Measurements from ENCODE around the gene CSRP1.

The CSRP1 gene

GRCh38 chr1:201543871-201544642, 37.1 kb upstream of the CSRP1 start:
- Histone ChIP-seq H3K9me3 (ENCODE audit: control insufficient read depth, low read length) (no peaks in the 10 kb centered on the region), H3K4me1 (ENCODE audit: control insufficient read depth, insufficient read depth, low read length) (peaks cover 8% of the 10 kb centered on the region), H3K27me3 (ENCODE audit: control insufficient read depth, insufficient read depth, low read length) (peaks cover 15% of the 10 kb centered on the region), H3K4me3 (ENCODE audit: low read length) (no peak overlapping the region), H3K9ac (ENCODE audit: low read length) (no peak overlapping the region), H3K36me3 (ENCODE audit: control insufficient read depth, insufficient read depth, low read length) (no peaks in the 10 kb centered on the region)

GRCh38 chr1:201542309-201543035, 35.5 kb upstream of the CSRP1 start:
- no peaks in the 10 kb centered on the region for H3K36me3 ChIP-seq (ENCODE audit: control insufficient read depth, insufficient read depth, low read length)
- no peak overlapping the region for H3K4me3 ChIP-seq (ENCODE audit: low read length)
- H3K9me3 ChIP-seq (ENCODE audit: control insufficient read depth, low read length) = no peaks in the 10 kb centered on the region
- peaks cover 17% of the 10 kb centered on the region for H3K4me1 ChIP-seq (ENCODE audit: control insufficient read depth, insufficient read depth, low read length)
- no peak overlapping the region for H3K9ac ChIP-seq (ENCODE audit: low read length)
- peaks cover 31% of the 10 kb centered on the region for H3K27me3 ChIP-seq (ENCODE audit: control insufficient read depth, insufficient read depth, low read length)

GRCh38 chr1:201540846-201541735, 34.2 kb upstream of the CSRP1 start:
- H3K9me3 ChIP-seq (ENCODE audit: control insufficient read depth, low read length) = no peaks in the 10 kb centered on the region
- no peak overlapping the region for H3K4me3 ChIP-seq (ENCODE audit: low read length)
- no peaks in the 10 kb centered on the region for H3K36me3 ChIP-seq (ENCODE audit: control insufficient read depth, insufficient read depth, low read length)
- H3K4me1 ChIP-seq (ENCODE audit: control insufficient read depth, insufficient read depth, low read length) = peaks cover 21% of the 10 kb centered on the region
- H3K9ac ChIP-seq (ENCODE audit: low read length) = no peak overlapping the region
- H3K27me3 ChIP-seq (ENCODE audit: control insufficient read depth, insufficient read depth, low read length) = peaks cover 44% of the 10 kb centered on the region

- H3K4me1 ChIP-seq (ENCODE audit: control insufficient read depth, insufficient read depth, low read length) = peaks cover 24% of the 10 kb centered on the region
- H3K36me3 ChIP-seq (ENCODE audit: control insufficient read depth, insufficient read depth, low read length) = no peaks in the 10 kb centered on the region
- H3K27me3 ChIP-seq (ENCODE audit: control insufficient read depth, insufficient read depth, low read length) = peaks cover 46% of the 10 kb centered on the region
- peak overlapping the region; percentile 6 for H3K4me3 ChIP-seq (ENCODE audit: low read length)
- peak overlapping the region; percentile 49 for H3K9ac ChIP-seq (ENCODE audit: low read length)
- no peaks in the 10 kb centered on the region for H3K9me3 ChIP-seq (ENCODE audit: control insufficient read depth, low read length)
Measured at GRCh38 chr1:201539561-201540431, 32.9 kb upstream of the CSRP1 start.

- Histone ChIP-seq H3K9me3 (ENCODE audit: control insufficient read depth, low read length) (no peaks in the 10 kb centered on the region), H3K27me3 (ENCODE audit: control insufficient read depth, insufficient read depth, low read length) (peaks cover 46% of the 10 kb centered on the region), H3K36me3 (ENCODE audit: control insufficient read depth, insufficient read depth, low read length) (no peaks in the 10 kb centered on the region), H3K9ac (ENCODE audit: low read length) (peak within 1 kb of the TSS; percentile 49), H3K4me3 (ENCODE audit: low read length) (peak within 1 kb of the TSS; percentile 6), H3K4me1 (ENCODE audit: control insufficient read depth, insufficient read depth, low read length) (peaks cover 24% of the 10 kb centered on the region)
Measured at GRCh38 chr1:201538612-201539551, 32.0 kb upstream of the CSRP1 start, which contains the start of gene NAV1. TSS of gene NAV1 (plus strand) at chr1:201539127. CDS start at chr1:201622885, 83,758 bp downstream.

GRCh38 chr1:201537891-201538611, 31.1 kb upstream of the CSRP1 start:
- no peaks in the 10 kb centered on the region for H3K9me3 ChIP-seq (ENCODE audit: control insufficient read depth, low read length)
- H3K4me3 ChIP-seq (ENCODE audit: low read length) = no peak overlapping the region
- peaks cover 46% of the 10 kb centered on the region for H3K27me3 ChIP-seq (ENCODE audit: control insufficient read depth, insufficient read depth, low read length)
- peaks cover 24% of the 10 kb centered on the region for H3K4me1 ChIP-seq (ENCODE audit: control insufficient read depth, insufficient read depth, low read length)
- peak overlapping the region; percentile 49 for H3K9ac ChIP-seq (ENCODE audit: low read length)
- no peaks in the 10 kb centered on the region for H3K36me3 ChIP-seq (ENCODE audit: control insufficient read depth, insufficient read depth, low read length)

GRCh38 chr1:201537467-201537866, 30.5 kb upstream of the CSRP1 start:
- H3K9ac ChIP-seq (ENCODE audit: low read length) = no peak overlapping the region
- H3K4me1 ChIP-seq (ENCODE audit: control insufficient read depth, insufficient read depth, low read length) = peaks cover 24% of the 10 kb centered on the region
- H3K36me3 ChIP-seq (ENCODE audit: control insufficient read depth, insufficient read depth, low read length) = no peaks in the 10 kb centered on the region
- H3K4me3 ChIP-seq (ENCODE audit: low read length) = no peak overlapping the region
- peaks cover 46% of the 10 kb centered on the region for H3K27me3 ChIP-seq (ENCODE audit: control insufficient read depth, insufficient read depth, low read length)
- H3K9me3 ChIP-seq (ENCODE audit: control insufficient read depth, low read length) = no peaks in the 10 kb centered on the region

GRCh38 chr1:201537028-201537427, 30.1 kb upstream of the CSRP1 start:
- Histone ChIP-seq H3K4me1 (ENCODE audit: control insufficient read depth, insufficient read depth, low read length) (peaks cover 24% of the 10 kb centered on the region), H3K27me3 (ENCODE audit: control insufficient read depth, insufficient read depth, low read length) (peaks cover 46% of the 10 kb centered on the region)

GRCh38 chr1:201536558-201536957, 29.6 kb upstream of the CSRP1 start:
- Histone ChIP-seq H3K4me1 (ENCODE audit: control insufficient read depth, insufficient read depth, low read length) (peaks cover 24% of the 10 kb centered on the region), H3K9ac (ENCODE audit: low read length) (no peak overlapping the region), H3K4me3 (ENCODE audit: low read length) (no peak overlapping the region)

More at GRCh38 chr1:201537028-201537427, 30.1 kb upstream of the CSRP1 start:
- no peaks in the 10 kb centered on the region for H3K9me3 ChIP-seq (ENCODE audit: control insufficient read depth, low read length)
- no peaks in the 10 kb centered on the region for H3K36me3 ChIP-seq (ENCODE audit: control insufficient read depth, insufficient read depth, low read length)
- no peak overlapping the region for H3K4me3 ChIP-seq (ENCODE audit: low read length)
- H3K9ac ChIP-seq (ENCODE audit: low read length) = no peak overlapping the region

GRCh38 chr1:201535919-201536245, 29.0 kb upstream of the CSRP1 start:
- H3K27me3 ChIP-seq (ENCODE audit: control insufficient read depth, insufficient read depth, low read length) = peaks cover 46% of the 10 kb centered on the region
- no peak overlapping the region for H3K9ac ChIP-seq (ENCODE audit: low read length)

More at GRCh38 chr1:201536558-201536957, 29.6 kb upstream of the CSRP1 start:
- Histone ChIP-seq H3K9me3 (ENCODE audit: control insufficient read depth, low read length) (no peaks in the 10 kb centered on the region), H3K27me3 (ENCODE audit: control insufficient read depth, insufficient read depth, low read length) (peaks cover 46% of the 10 kb centered on the region), H3K36me3 (ENCODE audit: control insufficient read depth, insufficient read depth, low read length) (no peaks in the 10 kb centered on the region)

More at GRCh38 chr1:201535919-201536245, 29.0 kb upstream of the CSRP1 start:
- no peak overlapping the region for H3K4me3 ChIP-seq (ENCODE audit: low read length)
- H3K9me3 ChIP-seq (ENCODE audit: control insufficient read depth, low read length) = no peaks in the 10 kb centered on the region
- peaks cover 24% of the 10 kb centered on the region for H3K4me1 ChIP-seq (ENCODE audit: control insufficient read depth, insufficient read depth, low read length)
- no peaks in the 10 kb centered on the region for H3K36me3 ChIP-seq (ENCODE audit: control insufficient read depth, insufficient read depth, low read length)
